Kidney (tissue), 14 donors: ENCODE results near the gene ERG28. TPM values are rescaled to one million over a fixed set of nuclear protein-coding genes. Genes with fewer than 3 reads are reported as not detected.

ENCODE experiments used
- DNase-seq, 5 donors: peaks; one replicate each; pipeline ENCODE4 v3.0.0-alpha.2; 2013 to 2020
- FAIRE-seq: peaks from 2 replicates; lab custom pipeline; 2012; peaks lifted over from hg19 to GRCh38; lab: Jason Lieb, UNC
- H3K27ac ChIP-seq, 2 donors: one replicate each; pipeline ENCODE4 v1.7.0; 2013; ENCODE audit warnings: low read depth in 2 of 2, low read length in 2 of 2, inconsistent platforms in 1 of 2
- H3K27me3 ChIP-seq: one replicate; pipeline ENCODE4 v1.7.1; 2013; ENCODE audit warnings: low read length, inconsistent platforms; ENCODE audit not compliant: control insufficient read depth, insufficient read depth
- H3K36me3 ChIP-seq, 3 donors: one replicate each; pipeline versions ENCODE4 v1.7.0 to v1.7.1; 2013; ENCODE audit warnings: low read length in 3 of 3, control low read depth in 1 of 3, inconsistent platforms in 1 of 3; ENCODE audit not compliant: insufficient read depth in 3 of 3, control insufficient read depth in 2 of 3
- H3K4me1 ChIP-seq, 3 donors: one replicate each; pipeline versions ENCODE4 v1.7.0 to v1.7.1; 2013; ENCODE audit warnings: low read length in 3 of 3, inconsistent platforms in 1 of 3, low read depth in 1 of 3; ENCODE audit not compliant: control insufficient read depth in 2 of 3, insufficient read depth in 2 of 3
- H3K4me3 ChIP-seq, 3 donors: one replicate each; pipeline versions ENCODE4 v1.7.0 to v1.8.1; 2013; ENCODE audit warnings: low read length in 3 of 3, control low read depth in 1 of 3, inconsistent platforms in 1 of 3
- H3K9ac ChIP-seq, 3 donors: one replicate each; pipeline versions ENCODE4 v1.7.0 to v1.7.1; 2013; ENCODE audit warnings: low read length in 3 of 3, control low read depth in 1 of 3, inconsistent platforms in 1 of 3
- H3K9me3 ChIP-seq, 3 donors: one replicate each; pipeline versions ENCODE4 v1.7.0 to v1.7.1; 2013; ENCODE audit warnings: low read length in 3 of 3, control low read depth in 1 of 3, inconsistent platforms in 1 of 3; ENCODE audit not compliant: control insufficient read depth in 2 of 3, insufficient read depth in 1 of 3
- intact Hi-C: fragments of 100-400 bp; cut with DNase I; formaldehyde crosslinking; loops from one replicate; pipeline ENCODE4 v1.11.1; 2022
- polyA plus RNA-seq: library from polyadenylated mRNA; stranded (reverse); fragments of 350-450 nt; fragmentation: Illumina TruSeq; extraction: RNeasy Lipid Tissue Mini Kit (QIAGEN cat#74804); gene quantifications from one replicate; pipeline ENCODE4 v1.2.3, GENCODE V29; 2014; ENCODE audit warnings: low read depth, low replicate concordance; ENCODE audit not compliant: insufficient read depth
- total RNA-seq: library from RNA; stranded (reverse); fragmentation: NEBNext Ultra II Directional; extraction: Animal tissue kit (Norgen Biotek cat#: 25700); gene quantifications from one replicate; pipeline ENCODE4 v1.2.1, GENCODE V29; 2021
- TF ChIP-seq, protein P1 (sequence below): IDR thresholded peaks from 3 replicates; pipeline ENCODE4 v1.5.1; 2012; ENCODE audit warnings: mild to moderate bottlenecking, moderate library complexity, borderline replicate concordance; ENCODE audit not compliant: insufficient read depth; ENCODE audit errors: extremely low read depth
- donor health status: control.
- donor health status: control.
- donor health status: control.
- donor health status: control.
- donor health status: control.
- donor health status: DM: yes; HTN: yes; CAD: no.
- donor health status: Normal renal cell carcinoma (clear cell type).

ERG28 gene
- total and polyA plus RNA-seq, 2 donors from 2014 or later = 17.9 to 34.8 TPM

GRCh38 chr14:75636100-75636692 is 24.5 kb downstream of the ERG28 start:
- H3K9ac ChIP-seq = no peak overlapping the region

GRCh38 chr14:75634848-75635247 is 25.8 kb downstream of the ERG28 start:
- Histone ChIP-seq H3K4me3 (no peak overlapping the region), H3K9me3 (no peaks in the 10 kb centered on the region), H3K27ac (no peak overlapping the region), H3K27me3 (no peaks in the 10 kb centered on the region), H3K4me1 (peaks cover 0 to 10% (median 8%) of the 10 kb centered on the region in 3 donors), H3K36me3 (no peaks in the 10 kb centered on the region), H3K9ac (no peak overlapping the region)
- FAIRE-seq = no peak
- no peak for DNase-seq
- intact Hi-C loops = no loop called here
- TF ChIP-seq, protein P1, sequence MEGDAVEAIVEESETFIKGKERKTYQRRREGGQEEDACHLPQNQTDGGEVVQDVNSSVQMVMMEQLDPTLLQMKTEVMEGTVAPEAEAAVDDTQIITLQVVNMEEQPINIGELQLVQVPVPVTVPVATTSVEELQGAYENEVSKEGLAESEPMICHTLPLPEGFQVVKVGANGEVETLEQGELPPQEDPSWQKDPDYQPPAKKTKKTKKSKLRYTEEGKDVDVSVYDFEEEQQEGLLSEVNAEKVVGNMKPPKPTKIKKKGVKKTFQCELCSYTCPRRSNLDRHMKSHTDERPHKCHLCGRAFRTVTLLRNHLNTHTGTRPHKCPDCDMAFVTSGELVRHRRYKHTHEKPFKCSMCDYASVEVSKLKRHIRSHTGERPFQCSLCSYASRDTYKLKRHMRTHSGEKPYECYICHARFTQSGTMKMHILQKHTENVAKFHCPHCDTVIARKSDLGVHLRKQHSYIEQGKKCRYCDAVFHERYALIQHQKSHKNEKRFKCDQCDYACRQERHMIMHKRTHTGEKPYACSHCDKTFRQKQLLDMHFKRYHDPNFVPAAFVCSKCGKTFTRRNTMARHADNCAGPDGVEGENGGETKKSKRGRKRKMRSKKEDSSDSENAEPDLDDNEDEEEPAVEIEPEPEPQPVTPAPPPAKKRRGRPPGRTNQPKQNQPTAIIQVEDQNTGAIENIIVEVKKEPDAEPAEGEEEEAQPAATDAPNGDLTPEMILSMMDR = no peak

More at GRCh38 chr14:75636100-75636692, 24.5 kb downstream of the ERG28 start:
- Histone ChIP-seq H3K27ac (no peak overlapping the region), H3K27me3 (no peaks in the 10 kb centered on the region), H3K36me3 (peaks cover 0 to 5% (median 0%) of the 10 kb centered on the region in 3 donors), H3K4me3 (no peak overlapping the region), H3K4me1 (peaks cover 0 to 10% (median 5%) of the 10 kb centered on the region in 3 donors), H3K9me3 (no peaks in the 10 kb centered on the region)
- TF ChIP-seq, protein P1 = no peak
- DNase-seq (peak in 1 of 5 donors; percentile 85), FAIRE-seq (no peak)
- intact Hi-C loops = no loop called here

- intact Hi-C loops = no loop called here
- peak overlapping the region in 1 of 2 donors; percentile 15 for H3K27ac ChIP-seq
- no peak overlapping the region for H3K4me3 ChIP-seq
- no peak for FAIRE-seq
- H3K27me3 ChIP-seq = no peaks in the 10 kb centered on the region
- H3K9me3 ChIP-seq = no peaks in the 10 kb centered on the region
- peak in 1 of 5 donors; percentile 54 for DNase-seq
- TF ChIP-seq, protein P1 = no peak
- H3K4me1 ChIP-seq = peaks cover 0 to 20% (median 13%) of the 10 kb centered on the region in 3 donors
- no peak overlapping the region for H3K9ac ChIP-seq
- H3K36me3 ChIP-seq = no peaks in the 10 kb centered on the region
These were observed 29.2 kb downstream of the ERG28 start for GRCh38 chr14:75631453-75631831.
